HG03439 (cell line): ENCODE results near the gene LRMDA.

ENCODE experiments used
- ATAC-seq: cut with Tn5 transposase; IDR thresholded peaks from one replicate; pipeline ENCODE4 v1.9.1; 2021; ENCODE audit warnings: mild to moderate bottlenecking, moderate library complexity; ENCODE audit not compliant: unreplicated experiment

LRMDA gene

DNA sequence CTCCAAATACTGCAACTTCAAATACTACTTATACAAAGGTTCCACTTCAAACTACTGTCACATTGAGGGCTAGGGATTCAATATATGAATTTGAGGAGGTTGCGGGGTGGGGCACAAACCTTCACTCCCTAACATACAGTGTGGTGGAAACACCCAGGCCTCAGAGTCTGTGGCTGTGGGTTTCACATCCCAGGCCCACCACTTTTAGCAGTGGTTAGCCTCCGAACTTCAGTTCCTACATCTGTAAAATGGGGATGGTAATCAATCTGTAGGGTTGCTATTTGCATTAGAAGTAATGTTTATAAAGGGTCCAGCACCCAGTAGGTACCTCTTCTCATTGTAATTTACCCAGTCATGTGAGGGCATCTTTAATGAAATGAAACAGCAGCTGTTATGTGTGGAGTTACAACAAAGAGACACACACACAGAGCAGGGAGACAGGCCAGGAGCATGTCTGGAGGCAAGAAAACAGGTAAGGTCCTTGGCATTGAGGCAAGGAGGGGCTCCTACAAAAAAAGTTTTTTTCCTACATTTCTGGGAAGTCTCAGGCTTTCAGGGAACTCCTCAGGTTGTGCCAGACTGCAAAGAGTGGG is 570.9 kb downstream of the LRMDA start:
- no peak for ATAC-seq

DNA sequence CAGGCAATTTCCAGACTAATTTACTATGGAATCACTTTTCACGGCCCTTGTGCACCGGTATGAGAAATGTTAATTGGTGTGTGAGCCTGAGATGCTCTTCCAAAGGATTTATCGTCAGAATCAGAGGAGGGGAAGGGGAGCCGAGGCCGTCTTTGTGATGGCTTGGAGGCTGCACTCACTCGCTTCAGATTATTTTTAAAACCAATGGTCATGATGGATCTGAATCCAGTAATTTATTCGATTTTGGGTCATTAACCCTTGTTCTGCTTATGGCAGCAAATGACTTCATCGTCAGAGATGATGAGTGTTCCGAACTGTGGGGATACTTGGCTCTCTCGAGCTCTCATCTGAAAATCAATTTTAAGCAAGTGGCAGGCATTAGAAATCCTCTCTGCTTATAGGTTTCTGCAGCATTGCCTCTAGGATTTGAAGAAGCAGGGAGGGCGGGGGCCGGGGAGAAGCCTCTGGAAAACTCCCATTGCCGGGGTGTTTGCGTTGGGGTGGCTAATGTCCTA is 576.3 kb downstream of the LRMDA start:
- no peak for ATAC-seq

DNA sequence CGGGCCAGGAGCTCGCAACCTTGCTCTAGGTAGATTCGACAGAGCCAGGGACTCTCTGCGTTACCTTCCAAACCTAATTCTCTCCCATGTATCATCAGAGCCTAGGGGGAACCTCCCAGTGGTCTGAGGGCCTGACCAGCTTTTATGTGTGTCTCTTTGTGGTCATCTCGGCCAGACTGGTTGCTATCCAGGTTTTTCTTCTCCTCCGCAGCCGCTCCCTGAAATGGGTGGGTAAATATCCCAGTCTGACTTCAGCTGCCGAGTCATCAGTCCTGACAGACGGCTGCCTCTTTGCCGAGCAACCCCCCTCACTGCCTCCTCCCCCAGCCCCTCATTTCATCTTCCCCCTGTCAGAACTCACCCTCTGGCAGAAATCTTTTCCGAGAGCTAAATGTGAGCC is 578.1 kb downstream of the LRMDA start:
- ATAC-seq = no peak

DNA sequence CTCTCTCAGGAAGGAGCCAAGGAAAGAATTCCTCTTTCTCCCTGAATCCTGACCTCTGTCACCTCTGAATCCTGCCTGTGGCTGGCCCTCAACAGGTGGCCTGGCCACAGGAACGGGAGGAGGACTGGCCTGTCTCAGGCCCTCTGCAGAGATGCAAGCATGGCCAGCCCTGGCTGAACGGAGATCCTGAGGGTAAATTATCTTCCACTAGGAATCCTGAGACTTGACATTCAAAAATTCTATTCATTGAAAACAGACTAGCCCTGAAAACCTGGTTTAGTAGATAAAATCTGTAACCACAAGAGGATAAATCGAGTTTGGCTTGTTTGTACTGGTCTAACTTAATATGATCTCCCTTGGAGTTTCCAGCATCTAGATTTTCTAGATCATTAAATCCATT is 579.3 kb downstream of the LRMDA start:
- ATAC-seq = no peak

DNA sequence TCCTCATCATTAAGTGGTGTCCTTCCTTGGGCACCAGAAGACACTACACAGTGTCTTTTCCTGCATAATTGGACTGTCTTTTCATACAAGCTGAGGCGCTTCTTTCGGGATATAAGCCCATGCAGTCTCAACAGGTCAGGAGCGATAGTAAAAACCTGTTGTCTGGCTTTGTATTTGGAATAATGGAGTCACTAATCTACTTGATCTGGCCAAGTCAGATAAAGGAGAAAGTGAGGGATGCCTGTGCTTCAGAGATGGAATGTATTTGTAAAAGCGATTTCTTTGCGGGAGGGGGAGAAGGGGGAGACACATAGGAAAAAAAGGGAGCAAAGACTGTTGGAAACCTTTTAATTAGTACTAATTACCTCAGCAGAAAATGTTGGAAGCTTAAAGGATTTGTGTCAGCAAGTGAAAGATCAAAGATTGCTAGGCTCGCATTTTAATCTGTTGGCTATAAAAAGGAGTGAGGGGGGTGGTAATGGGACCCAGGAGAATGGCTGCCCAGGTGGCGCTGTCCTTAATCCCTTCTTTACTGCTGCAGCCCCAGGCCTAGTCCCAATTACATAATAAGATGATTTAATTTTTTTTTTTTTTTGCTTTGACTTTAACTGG is 581.4 kb downstream of the LRMDA start:
- ATAC-seq = no peak

DNA sequence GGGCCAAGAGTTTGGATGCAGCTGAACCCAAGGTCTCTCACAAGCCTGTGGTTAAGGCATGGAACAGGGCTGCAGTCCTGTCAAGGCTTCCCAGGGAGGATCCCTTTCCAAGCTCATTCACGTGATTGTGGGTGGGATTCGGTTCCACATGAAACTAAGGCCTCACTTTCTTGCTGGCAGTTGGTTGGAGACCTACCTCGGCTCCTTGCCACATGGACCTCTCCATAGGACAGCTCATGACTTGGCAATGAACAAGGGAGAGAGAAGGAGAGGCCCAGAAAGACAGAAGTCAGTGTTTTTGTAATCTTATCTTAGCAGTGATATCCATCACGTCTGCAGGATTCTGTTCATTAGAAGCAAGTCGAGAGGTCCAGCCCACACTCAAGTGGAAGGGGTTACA is 583.8 kb downstream of the LRMDA start:
- ATAC-seq = no peak

DNA sequence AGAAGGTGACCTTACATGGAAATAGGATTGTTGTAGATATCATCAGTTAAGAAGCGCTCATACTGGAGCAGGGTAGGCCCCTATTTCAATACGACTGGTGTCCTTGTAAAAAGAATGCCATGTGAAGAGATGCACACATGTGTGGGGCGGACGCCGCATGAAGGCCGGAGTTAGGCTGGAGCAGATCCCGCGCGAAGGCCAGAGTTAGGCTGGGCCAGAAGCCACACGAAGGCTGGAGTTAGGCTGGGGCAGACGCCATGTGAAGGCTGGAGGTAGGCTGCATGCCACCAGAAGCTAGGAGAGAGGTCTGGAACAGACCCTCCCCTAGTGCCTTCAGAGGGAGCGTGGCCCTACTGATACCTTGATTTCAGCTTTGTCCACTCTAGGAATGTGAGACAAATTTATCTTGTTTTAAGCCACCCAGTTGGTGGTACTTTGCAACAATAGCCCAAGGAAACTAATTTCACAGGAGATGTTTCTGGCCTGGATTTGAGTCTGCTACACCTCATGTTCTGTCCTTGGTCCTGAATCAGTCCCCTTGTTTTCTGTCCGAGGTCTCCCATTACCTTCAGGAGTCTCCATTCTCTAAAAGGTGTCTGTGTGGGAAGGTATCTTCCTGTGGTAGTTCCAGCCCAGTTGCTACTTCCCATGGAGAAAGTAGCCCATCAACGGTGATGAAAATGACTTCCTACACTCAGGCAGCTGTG is 585.8 kb downstream of the LRMDA start:
- no peak for ATAC-seq

DNA sequence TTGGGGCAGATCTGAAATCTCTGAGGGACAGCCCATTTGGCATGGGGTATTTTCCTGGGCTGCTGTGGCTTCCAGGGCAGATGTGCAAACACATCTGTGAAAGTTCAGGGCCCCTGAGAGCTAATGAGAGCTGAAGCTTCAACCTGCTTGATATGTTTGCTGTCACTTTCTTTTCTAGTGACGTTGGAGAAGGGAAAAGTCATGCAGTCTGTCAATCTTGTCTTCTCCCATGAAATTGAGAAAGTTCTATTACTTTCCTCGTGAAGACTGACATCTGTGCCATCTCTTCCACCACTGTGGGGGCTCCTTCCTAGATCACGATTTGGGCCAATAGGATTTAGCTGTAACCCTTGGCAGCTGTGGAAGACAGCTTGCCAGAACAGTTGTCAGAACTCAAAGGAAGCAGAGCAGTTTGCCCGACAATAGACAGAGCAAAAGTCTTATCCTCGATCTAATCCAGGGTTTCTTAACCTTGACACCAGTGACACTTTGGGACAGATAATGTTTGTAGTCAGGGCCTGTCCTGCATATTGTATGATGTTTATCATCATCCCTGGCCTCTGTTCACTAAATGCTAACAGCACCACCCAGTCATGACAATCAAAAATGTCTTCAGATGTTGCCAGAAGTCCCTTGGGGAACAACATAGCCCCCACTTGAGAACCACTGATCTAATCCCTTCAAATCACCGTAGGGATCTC is 586.5 kb downstream of the LRMDA start:
- no peak for ATAC-seq

DNA sequence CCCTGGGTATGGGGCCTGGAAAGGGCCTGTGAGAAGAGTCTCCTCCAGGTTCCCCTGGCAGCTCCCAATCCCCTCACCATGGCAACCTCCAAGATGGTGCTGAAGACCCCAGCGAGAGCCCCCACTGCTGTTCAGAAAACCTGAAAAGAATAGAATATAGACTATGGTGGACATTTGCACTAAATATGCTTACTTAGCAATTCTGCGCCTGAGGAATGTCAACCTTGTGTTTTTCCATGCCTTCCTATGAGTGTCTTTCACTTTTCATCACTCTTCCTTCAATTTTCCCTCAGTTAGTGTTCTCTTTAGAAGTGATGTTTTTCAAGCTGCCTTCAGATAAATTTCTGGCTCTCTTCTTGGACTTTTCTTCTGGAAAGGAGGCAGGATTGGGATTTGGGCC is 589.2 kb downstream of the LRMDA start:
- ATAC-seq = no peak

DNA sequence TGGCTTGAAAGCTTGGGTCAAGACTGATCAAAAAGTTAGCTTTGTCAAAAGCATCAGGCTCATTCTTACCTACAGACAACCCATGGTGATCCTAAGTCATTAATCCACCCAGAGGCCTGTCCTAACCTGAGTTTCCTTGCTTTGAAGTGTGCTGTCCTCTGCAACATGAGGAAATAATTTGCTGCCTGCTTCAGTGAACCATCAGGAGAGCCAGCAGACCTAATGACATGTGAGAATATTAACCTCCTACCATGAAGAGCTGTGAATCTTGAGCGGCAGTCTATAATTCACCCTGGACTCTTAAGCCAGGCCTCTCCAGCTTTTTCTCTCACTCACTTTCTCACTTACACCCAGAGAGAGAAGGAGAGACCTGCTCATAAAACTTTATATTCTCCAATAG is 590.0 kb downstream of the LRMDA start:
- ATAC-seq = no peak

DNA sequence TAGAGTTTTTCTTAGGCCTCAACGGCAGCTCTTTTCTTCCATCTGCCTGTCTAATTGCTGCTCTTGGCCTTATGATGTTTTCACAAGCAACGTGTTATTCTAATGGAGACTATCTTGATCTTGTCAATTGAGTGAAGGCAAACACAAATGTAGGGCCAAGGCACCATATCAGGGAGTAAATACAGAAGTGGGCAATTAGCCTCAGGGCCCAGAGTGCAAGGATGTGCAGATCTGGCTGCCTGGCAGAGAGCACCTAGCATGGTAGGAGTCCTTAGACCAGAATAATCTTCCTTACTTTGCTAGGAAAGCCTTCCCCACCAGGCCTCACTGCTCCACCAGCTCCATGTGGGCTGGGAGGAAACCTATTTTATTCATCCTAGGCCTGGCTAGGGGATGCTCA is 590.9 kb downstream of the LRMDA start:
- no peak for ATAC-seq

DNA sequence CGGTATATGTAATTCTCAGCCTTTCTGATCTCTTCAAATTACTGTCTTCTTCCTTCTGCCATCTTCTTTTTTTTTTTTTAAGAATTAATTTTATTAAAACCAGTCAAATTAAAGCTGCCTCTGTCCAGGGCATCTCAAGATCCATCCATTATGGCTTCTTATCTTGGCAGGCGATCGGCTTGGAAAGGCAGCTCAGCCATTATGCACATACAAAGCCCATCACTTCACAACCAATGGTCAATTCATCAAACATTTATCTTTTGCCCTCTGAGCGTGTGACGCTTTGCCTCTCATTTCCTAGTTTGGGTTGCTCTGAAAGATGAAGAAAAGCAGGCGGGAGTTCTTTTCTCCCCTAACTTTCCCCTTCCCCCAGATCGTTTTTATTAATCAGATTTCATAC is 591.6 kb downstream of the LRMDA start:
- ATAC-seq = no peak

DNA sequence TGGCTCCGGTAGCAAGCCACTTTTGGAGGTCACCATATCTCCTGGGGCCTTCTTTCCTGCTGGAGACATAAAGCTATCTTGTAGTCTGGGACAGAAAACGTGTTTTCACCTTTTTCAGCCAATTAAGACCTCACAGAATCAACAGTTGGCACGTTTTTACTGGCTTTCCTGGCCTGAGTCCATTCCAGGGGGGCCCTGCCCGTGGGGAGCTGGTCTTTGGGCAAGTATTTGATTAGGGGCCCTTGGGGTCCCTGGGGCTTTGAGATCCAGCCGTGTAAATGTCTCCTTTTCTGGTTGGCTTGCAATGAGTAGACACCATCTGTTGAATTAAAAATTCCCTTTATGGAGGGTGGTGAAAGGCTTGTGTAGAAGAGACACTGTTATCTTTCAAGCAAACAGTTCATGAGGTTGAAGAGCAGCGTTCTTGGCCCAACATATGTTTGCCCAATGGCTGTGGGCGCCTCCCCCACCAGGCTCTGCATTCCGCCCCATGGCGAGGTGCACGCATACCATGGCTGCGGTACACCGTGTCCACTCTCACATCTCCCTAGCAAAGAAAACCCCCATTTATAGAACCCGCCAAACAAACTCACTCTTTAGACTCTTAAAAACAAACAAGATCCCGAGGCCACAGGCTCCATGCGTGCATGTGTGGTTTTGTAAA is 593.2 kb downstream of the LRMDA start:
- ATAC-seq = no peak

DNA sequence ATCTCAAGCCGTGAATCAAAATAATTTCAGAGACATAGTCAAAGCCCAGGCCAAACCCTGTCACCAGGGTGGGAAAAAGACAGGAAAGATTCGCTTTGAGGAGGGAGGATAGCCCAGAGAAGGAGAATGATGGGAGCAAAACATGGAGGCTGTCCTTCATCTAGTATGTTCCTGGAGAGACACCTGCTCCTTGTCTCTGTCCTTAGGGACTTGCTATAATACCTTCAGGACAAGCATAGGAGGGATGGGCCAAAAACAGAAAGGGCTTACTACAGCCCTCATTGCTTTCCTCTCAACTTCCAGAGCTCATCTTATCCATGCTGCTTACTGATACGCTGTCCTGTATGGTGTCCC is 593.7 kb downstream of the LRMDA start:
- no peak for ATAC-seq

DNA sequence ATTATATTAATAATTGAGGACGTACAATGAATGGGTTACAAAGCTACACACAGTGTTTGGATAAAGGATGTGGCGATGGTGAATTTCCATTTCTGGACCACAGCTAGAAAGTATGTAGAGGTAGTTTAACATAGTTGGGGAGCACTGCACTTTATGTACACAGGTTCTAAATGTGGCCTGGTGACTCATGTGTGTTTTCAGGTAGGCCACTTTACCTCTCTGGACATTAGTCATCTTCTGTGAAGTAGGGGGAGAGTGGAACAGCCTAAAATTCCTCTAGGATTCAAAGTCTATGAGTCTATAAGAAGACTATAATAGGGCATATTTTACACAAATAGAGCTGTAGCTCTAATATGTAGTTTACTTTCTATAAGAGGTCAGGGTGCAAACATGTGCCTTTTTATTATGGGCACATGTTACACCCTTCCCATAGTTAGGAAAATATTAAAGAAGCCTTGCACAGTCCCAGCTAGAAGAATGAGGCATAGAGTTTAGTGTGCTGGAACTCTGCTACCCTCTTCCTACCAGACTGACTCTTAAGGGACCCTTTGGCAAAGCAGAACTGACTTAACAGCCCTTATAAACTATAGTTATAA is 594.9 kb downstream of the LRMDA start:
- ATAC-seq = no peak

DNA sequence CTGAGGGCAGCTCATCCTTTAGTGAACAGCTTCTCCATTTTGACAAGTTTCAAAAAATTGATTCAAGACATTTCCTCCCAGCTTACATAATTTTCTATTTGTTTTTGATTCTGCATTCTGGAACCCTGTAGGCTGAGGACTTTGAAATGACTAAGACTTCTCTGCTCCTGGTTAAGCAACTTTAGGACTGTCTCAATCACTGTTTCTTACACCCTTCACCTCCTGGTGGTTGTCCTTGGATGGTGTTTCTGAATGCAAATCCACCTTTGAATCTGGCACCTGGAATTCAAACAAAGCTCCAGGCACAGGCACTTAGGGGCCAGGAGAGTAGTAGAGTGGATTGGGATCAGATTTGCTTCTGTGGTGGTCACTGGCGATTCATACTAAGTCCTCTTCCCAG is 595.5 kb downstream of the LRMDA start:
- no peak for ATAC-seq

DNA sequence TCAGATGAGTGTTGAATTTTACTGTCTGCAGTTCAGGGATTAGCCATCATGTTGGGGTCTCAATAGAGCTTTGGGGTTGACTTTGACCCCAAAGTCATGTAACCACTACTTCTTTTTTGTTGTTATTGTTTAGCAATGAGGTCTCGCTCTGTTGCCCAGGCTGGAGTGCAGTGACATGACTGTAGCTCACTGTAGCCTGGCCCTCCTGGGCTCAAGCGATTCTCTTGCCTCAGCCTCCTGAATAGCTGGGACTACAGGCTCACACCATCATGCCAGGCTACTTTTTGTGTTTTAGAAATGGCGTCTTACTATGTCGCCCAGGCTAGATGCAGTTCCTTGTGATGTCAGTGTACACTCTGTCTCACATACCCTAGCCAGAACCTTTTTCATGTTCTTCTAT is 598.4 kb downstream of the LRMDA start:
- no peak for ATAC-seq

DNA sequence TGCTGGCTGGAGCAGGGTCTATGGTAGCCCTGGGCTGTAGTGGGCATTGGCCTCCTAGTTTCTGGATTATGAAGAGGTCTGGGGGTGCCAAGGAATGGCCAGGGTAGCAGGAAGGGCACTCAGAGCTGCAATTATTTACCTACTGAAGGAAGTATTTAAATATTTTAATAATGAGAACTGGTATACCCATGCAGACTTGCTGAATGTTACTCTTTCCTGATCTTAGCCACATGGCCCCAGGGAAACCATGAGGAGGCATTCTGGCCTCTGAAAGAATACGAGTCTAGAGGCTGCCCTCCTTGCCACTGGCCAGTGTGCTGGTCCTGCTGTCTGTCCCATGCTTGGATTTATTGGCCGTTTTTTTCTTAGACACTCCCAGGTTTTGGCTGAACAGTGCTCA is 599.7 kb downstream of the LRMDA start:
- no peak for ATAC-seq

DNA sequence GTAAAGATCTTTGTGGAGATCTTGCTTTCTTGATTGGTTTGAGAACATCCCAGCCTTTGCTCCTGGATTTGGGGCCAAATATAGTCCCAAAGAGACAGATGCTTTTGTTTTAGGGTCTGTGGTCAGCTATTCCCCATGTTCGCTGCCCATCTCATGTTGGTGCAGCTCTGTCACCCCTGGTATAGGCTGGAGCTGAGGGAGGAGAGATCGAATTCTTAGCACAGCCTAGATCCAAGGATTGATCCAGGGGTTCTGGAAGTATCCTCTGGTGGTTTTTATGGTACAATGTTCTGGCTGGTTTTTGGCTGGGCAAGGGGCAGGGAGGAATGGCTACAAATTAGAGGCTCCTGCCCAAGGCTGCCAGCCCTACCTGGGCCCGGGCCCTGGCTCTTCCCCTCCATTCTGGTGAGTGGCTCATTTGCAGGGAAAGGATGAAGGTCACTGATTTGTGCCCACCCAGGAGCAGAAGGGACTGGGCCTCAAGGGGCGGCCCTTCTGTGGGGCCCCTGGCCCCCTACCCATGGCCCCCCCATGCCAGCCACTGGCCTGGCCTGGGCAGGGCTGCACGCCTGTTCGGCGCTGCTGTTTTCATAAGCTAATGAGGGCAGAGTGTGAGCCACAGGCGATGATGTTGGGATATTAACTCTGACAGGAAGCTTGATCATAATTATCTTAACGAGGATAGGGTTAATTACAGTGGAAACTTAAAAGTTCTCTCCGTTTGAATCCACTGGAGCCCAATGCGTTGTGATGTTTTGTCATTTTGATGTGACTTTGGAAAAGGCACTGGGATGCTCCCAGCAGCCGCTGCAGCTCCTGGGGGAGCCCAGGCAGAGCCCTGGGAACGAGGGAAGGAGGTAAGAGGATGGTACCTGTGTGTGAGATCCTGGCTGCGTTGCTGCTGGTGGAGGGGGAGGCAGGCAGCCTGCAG is 600.6 kb downstream of the LRMDA start:
- ATAC-seq = no peak

DNA sequence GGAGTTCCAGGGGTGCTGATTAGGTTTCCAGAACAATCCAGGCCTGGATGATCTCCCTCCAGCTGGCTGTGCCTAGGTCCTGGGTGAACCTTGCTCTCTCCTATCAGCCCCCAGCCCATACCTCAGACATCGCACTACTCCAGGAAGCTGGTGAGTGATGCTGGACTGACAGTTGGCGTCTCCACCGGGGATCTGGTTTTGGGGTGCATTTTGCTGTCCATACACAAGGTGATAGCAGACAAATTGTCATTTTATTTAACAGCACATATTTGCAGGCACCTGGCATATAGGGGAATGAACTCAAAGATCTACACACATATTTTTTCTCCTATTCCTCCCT is 601.2 kb downstream of the LRMDA start:
- no peak for ATAC-seq
